Measurements from ENCODE around the gene PPM1N. TPM values are rescaled to one million over a fixed set of nuclear protein-coding genes. Genes with fewer than 3 reads are reported as not detected.

PPM1N gene
- total RNA-seq, 2 experiments from 2014 or later, result 3.3 to 3.5 TPM

DNA sequence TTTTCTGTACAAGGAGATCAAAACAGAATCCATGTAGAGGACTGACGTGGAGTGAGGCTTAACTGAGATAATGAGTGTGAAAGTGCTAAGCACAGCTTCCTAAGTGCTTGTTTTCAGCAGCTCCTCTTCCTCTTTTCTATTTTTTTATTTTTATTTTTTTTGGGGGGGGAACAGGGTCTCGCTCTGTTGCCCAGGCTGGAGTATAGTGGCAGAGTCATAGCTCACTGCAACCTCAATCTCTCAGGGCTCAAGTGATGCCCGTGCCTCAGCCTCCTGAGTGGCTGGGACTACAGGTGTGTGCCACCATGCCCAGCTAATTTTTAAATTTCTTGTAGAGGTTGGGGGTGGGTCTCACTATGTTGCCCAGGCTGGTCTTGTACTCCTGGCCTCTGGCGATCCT, 36.1 kb upstream of the PPM1N start:
- Mint-ChIP-seq H3K4me3 (no peak overlapping the region), H3K27ac (no peak overlapping the region), H3K27me3 (no peaks in the 10 kb centered on the region), H3K4me1 (ENCODE audit: low read depth) (no peaks in the 10 kb centered on the region), H3K9me3 (no peaks in the 10 kb centered on the region), H3K36me3 (ENCODE audit: low read depth) (no peaks in the 10 kb centered on the region)
- Histone ChIP-seq H3K9me3 (ENCODE audit: control insufficient read depth in 1 of 2, insufficient read depth in 1 of 2, low read length in 2 of 2) (no peaks in the 10 kb centered on the region), H3K27me3 (ENCODE audit: control insufficient read depth in 1 of 2, insufficient read depth in 2 of 2, low read length in 2 of 2) (no peaks in the 10 kb centered on the region), H3K4me3 (ENCODE audit: low read length) (no peak overlapping the region), H3K4me1 (ENCODE audit: insufficient read depth, low read length) (peaks cover 5% of the 10 kb centered on the region), H3K36me3 (ENCODE audit: insufficient read depth, low read length) (no peaks in the 10 kb centered on the region), H3K27ac (ENCODE audit: low read depth in 1 of 2, low read length in 2 of 2) (no peak overlapping the region)
- ATAC-seq (ENCODE audit: poor library complexity), result no peak
- CTCF ChIA-PET, result interaction anchor here (1.0 to 3.9 kb wide), 3 partner anchors 8 to 23 kb away, joined by 3 to 19 read pairs (median 4); no protein-coding TSS in a partner anchor
- POLR2A ChIA-PET, result no interaction called here
- no peak for DNase-seq
- intact Hi-C loops (cut with DNase I, micrococcal nuclease), result no loop called here
- TF ChIP-seq, protein P1, sequence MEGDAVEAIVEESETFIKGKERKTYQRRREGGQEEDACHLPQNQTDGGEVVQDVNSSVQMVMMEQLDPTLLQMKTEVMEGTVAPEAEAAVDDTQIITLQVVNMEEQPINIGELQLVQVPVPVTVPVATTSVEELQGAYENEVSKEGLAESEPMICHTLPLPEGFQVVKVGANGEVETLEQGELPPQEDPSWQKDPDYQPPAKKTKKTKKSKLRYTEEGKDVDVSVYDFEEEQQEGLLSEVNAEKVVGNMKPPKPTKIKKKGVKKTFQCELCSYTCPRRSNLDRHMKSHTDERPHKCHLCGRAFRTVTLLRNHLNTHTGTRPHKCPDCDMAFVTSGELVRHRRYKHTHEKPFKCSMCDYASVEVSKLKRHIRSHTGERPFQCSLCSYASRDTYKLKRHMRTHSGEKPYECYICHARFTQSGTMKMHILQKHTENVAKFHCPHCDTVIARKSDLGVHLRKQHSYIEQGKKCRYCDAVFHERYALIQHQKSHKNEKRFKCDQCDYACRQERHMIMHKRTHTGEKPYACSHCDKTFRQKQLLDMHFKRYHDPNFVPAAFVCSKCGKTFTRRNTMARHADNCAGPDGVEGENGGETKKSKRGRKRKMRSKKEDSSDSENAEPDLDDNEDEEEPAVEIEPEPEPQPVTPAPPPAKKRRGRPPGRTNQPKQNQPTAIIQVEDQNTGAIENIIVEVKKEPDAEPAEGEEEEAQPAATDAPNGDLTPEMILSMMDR (IDR thresholded peaks at IDR 0.05), result no peak

DNA sequence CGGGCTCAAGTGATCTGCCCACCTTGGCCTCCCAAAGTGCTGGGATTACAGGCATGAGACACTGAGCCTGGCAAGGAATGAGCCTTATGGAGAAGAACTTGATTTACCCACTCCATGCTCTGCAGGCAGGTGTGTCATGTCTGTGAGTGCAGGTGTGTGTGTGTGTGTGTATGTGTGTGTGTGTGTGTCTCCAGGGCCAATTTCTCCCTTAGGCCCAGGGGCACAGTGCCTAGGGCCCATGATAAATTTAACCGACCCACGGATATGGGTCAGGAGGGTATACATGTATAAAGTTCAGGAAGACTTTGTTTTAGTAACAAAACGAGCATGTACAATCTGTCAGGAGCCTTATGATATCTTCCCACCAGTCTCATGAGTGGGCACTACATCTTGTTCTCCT, 35.0 kb upstream of the PPM1N start:
- Mint-ChIP-seq H3K4me3 (no peak overlapping the region), H3K36me3 (ENCODE audit: low read depth) (peaks cover 8% of the 10 kb centered on the region), H3K9me3 (no peaks in the 10 kb centered on the region), H3K27me3 (no peaks in the 10 kb centered on the region), H3K4me1 (ENCODE audit: low read depth) (peaks cover 7% of the 10 kb centered on the region), H3K27ac (no peak overlapping the region)
- intact Hi-C loops (cut with DNase I, micrococcal nuclease), result no loop called here
- ChIA-PET CTCF (interaction anchor here (3.9 kb wide), 1 partner anchor 24 kb away, joined by 19 read pairs; no protein-coding TSS in a partner anchor), POLR2A (no interaction called here)
- ATAC-seq (ENCODE audit: poor library complexity), result no peak
- H3K9me3 ChIP-seq (ENCODE audit: control insufficient read depth in 1 of 2, insufficient read depth in 1 of 2, low read length in 2 of 2), result no peaks in the 10 kb centered on the region
- no peaks in the 10 kb centered on the region for H3K36me3 ChIP-seq (ENCODE audit: insufficient read depth, low read length)
- no peak overlapping the region for H3K27ac ChIP-seq (ENCODE audit: low read depth in 1 of 2, low read length in 2 of 2)
- TF ChIP-seq, protein P1 (IDR thresholded peaks at IDR 0.05), result no peak
- peaks cover 7% of the 10 kb centered on the region for H3K4me1 ChIP-seq (ENCODE audit: insufficient read depth, low read length)
- H3K4me3 ChIP-seq (ENCODE audit: low read length), result no peak overlapping the region
- H3K27me3 ChIP-seq (ENCODE audit: control insufficient read depth in 1 of 2, insufficient read depth in 2 of 2, low read length in 2 of 2), result no peaks in the 10 kb centered on the region
- DNase-seq, result no peak

DNA sequence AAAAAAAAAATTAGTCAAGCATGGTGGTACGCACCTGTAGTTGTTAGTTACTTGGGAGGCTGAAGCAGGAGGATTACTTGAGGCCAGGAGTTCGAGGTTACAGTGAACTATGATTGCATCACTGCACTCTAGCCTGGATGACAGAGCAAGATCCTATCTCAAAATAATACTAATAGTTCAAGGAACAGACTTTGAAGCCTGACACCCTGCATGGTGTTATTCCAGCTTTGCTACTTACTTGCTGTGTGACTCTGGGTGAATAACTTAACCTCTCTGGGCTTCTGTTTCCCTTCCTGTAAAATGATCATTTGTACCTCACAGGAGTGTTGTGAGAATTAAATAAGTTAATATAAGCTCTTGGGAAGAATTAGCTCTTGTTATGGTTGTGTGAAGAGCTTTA, 34.0 kb upstream of the PPM1N start:
- DNase-seq (no peak), ATAC-seq (ENCODE audit: poor library complexity) (no peak)
- intact Hi-C loops (cut with DNase I, micrococcal nuclease), result no loop called here
- Mint-ChIP-seq H3K4me1 (ENCODE audit: low read depth) (peaks cover 12% of the 10 kb centered on the region), H3K27ac (no peak overlapping the region), H3K4me3 (no peak overlapping the region), H3K9me3 (no peaks in the 10 kb centered on the region), H3K27me3 (peaks cover 4% of the 10 kb centered on the region), H3K36me3 (ENCODE audit: low read depth) (peaks cover 18% of the 10 kb centered on the region)
- no peak overlapping the region for H3K27ac ChIP-seq (ENCODE audit: low read depth in 1 of 2, low read length in 2 of 2)
- H3K36me3 ChIP-seq (ENCODE audit: insufficient read depth, low read length), result peaks cover 1% of the 10 kb centered on the region
- peaks cover 9% of the 10 kb centered on the region for H3K4me1 ChIP-seq (ENCODE audit: insufficient read depth, low read length)
- ChIA-PET POLR2A (no interaction called here), CTCF (interaction anchor here (1.3 kb wide), 1 partner anchor 19 kb away, joined by 5 read pairs; no protein-coding TSS in a partner anchor)
- H3K27me3 ChIP-seq (ENCODE audit: control insufficient read depth in 1 of 2, insufficient read depth in 2 of 2, low read length in 2 of 2), result no peaks in the 10 kb centered on the region
- no peak overlapping the region for H3K4me3 ChIP-seq (ENCODE audit: low read length)
- TF ChIP-seq, protein P1 (IDR thresholded peaks at IDR 0.05), result no peak
- H3K9me3 ChIP-seq (ENCODE audit: control insufficient read depth in 1 of 2, insufficient read depth in 1 of 2, low read length in 2 of 2), result no peaks in the 10 kb centered on the region
